Muscle of back (tissue), 11 donors: ENCODE results near the gene INO80E. TPM values are rescaled to one million over a fixed set of nuclear protein-coding genes. Genes with fewer than 3 reads are reported as not detected.
A peak's percentile ranks its signal among the peaks of the same experiment; 100 is the strongest.
"Not testable (repeated sequence)": the region's sequence is repeated elsewhere in the genome, so short reads cannot be mapped to it uniquely, and the experiment has no call there.

Experiments
- DNase-seq, 3 donors: peaks; one replicate each; pipeline versions ENCODE4 v3.0.0 to v3.0.0-alpha.2; 2013
- polyA plus RNA-seq, 10 donors: library from polyadenylated mRNA; unstranded; fragments of 120-200 nt; gene quantifications; one replicate each; pipeline ENCODE4 v1.2.1, GENCODE V29; 2013; ENCODE audit not compliant: insufficient read length in 10 of 10

The INO80E gene
- polyA plus RNA-seq, 10 donors = 26.6 to 41.4 (median 30.4) TPM

DNA sequence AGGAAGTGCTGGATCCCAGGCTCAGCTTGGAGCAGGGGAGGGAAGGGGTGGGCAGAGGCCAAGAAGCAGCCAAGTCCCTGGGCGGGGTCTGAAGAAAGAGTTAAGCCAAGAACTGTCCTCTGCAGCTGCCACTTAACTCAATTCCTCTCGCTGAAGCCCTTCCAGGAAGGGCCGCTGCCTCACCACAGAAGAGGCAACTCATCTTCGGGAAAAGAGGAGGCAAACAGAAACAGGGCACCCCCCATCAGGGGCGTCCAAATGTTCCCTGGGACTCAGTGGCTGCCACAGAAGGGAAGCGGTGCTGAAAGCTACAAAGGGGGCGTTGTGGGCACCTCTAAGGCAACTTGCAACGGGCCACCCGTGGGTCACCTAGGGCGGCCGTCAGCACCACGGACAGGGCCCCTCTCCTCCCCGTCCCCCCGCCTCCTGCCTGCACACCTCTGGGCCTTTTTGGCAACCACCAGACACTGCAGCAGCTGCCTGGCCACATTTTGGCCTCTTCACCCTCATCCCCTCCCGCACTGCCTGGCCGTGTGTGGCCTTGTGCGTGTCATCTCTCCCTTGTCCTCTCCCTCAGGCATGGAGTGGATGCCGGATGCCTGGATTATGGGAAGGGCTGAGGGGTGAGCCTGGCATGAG, 32.5 kb downstream of the INO80E start:
- DNase-seq = peak in 2 of 3 donors; percentile 46 to 61

DNA sequence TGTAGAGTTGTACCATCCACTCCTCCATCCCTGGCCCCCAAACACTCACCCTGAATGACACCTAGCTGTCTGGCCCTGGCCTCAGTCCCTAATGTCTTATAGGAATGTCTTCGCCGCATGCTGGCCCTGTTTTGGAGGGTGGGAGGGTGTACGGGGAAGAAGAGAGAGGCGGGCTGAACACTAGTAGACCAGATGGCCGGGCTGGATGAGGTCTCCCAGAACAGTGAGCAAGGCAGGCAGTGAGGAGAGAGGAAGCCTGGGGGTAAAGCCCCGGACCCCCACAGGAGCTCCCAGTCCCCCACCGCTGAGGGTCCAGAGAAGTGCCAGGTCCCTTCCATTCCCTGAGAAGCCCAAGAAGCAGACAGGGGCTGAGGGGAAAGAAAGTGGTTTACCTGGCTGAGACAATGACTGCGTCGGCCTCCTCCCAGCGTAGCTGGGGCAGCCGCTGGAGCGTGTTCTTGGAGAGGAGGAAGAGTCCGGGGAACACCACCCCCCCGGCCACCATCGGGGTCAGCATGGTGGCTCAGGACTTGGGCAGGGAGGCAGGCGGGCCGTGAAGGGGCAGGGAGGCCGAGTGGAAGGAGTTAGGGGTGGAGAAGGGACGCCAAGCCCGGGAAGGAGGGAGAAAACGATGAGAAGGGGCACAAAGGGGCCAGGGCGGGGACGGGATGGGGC, 34.1 kb downstream of the INO80E start:
- DNase-seq = no peak

DNA sequence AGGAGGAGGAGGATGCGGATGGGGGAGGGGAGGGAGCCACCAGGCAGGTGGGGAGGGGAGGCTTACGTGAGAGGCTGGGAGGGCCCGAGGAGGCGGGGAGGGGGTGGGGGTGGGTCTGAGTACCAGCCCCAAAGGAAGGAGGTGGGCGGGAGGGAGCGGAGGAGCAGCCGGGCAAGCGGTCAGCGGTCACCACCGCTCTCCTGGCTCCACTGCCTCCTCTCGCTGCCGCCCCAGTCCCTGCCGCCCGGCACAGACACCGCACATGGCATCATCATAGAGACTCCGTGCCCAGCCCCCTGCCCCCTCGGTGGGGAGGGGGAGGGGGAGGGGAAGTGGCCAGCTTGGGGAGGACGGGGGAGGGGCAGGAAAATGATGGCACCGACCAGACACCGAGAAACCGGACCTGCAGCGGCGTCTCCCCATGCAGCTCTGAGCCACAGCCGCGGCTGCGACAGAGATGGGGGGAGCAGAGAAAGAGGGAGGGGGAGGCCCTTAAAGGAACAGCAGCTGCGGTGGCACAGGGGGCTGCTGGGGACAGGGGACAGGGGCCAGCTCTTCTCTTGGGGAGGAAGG, 34.9 kb downstream of the INO80E start, which contains the start of gene TLCD3B:
TLCD3B (minus strand) TSS at position 431 of the 573 bp plus-strand sequence. CDS start 744 bp downstream, outside the sequence.
- DNase-seq = no peak

DNA sequence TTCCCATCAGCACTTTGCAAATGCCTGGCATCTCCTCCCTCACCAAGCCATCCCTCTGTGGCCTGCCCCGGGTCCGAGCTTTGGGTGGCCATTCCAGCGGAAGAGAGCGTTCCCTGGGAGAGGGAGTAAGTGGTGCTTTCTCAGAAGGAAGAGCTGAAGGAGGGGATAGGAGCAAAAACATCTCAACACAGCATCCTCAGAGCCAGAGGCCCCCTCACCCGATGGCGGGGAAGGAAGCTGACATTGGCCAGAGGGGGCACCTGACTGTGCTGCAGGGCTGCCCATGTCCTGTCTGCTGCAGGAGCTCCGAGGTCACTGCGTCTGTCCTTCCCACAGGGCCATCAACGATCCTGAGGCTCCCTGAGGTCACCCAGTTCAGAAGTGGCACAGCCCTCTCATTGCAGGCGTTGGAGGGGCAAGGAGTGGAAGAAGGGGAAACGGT, 35.5 kb downstream of the INO80E start:
- no peak for DNase-seq

DNA sequence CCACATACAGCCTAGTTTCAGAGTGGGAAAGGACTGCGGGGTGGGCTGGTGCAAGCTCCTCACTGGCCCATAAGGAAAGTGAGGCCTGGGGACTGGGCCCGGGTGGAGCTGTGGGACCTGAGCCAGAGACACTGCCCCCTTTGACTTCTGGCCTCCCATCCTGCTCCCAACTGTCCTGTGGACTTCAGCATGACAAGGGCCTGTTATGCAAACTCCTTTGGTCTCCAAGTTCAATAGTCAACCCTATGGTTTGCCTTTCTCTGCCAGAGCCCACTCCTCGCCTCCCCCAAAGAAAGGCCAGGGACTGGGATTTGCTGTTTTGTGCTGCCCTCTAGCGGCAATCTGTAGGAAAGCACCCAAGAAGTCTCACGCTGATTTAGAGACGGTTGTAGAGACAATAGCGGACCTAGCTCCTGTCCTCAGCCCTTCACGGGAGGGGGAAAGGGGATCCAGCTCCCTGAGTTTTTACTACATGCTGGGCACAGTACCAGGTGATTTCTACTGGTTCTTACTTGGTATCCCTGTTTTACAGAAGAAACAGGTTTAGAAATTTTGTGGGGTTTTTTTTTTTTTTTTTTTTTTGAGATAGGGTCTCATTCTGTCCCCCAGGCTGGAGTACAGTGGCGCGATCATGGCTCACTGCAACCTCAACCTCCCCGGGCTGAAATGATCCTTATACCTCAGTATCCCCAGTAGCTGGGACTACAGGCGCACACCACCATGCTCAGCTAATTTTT, 36.2 kb downstream of the INO80E start:
- DNase-seq = peak in 2 of 3 donors; percentile 50

DNA sequence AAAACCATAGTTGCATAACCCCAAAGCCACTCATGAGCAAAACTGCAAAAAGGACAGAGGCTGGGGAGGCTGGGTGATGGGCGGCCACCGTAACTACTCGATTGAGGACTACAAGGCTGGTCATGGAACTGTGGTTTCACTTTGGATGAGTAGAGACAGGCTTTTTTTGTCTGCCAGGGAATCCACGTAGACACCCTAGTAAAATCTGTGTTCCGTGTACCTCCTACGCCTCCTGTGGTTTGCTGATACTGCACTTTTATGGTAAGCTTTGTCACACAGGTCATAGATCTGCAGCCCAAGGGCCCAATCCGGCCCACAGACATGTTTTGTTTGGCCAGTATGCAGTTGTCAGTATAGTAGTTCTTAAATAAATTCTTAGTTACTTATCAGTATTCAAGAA, 37.2 kb downstream of the INO80E start:
- DNase-seq = no peak

DNA sequence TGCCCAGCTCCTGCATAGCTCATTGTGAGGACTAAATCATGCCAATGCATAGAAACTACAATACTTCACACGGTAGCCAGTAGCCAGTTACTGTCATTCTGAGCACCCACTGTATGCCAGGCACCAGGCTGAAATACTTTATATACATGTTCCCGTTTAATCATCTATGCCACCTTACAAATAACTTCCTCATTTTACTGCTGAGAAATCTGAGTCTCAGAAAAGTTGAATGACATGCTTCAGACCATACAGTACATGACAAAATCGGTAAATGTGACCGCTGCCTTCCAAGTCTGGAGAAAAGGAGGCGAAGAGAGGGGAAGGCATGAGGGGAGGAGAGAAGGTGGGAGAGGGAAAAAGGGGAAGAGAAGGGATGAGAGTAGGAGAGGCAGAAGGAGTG, 44.2 kb downstream of the INO80E start:
- DNase-seq = no peak

DNA sequence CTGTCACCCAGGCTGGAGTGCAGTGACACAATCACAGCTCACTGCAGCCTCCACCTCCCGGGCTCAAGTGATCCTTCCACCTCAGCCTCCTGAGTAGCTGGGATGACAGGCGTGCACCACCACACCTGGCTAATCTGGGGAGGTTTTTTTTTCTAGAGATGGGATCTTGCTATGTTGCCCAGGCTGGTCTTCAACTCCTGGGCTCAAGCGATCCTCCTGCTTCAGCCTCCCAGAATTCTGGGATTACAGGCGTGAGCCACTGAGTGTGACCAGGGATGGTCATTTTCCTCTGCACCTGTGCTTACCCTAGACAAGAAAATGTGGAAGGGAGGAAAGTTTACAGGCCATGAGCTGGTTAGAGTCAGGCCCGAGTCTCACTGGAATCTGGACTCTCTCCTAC, 44.6 kb downstream of the INO80E start:
- not testable (repeated sequence) for DNase-seq

DNA sequence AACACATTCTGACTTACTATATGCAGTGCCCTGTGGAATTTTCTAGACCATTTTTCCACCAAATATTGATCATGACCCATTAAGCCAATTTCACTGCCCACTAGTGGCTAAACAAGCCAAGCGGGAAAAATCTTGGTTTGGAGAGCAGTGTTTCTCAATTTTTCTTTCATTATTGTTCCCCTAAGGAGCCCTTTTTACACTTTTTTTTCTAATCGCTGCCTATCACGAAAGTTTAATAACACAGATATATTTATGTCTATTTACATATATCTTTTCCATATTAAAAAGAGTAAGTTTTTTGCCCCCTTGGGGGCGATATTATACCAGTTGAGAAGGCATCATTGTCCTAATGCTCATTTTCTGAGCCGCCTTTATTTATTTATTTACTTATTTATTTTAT, 45.8 kb downstream of the INO80E start:
- DNase-seq = peak in 1 of 3 donors; percentile 45

DNA sequence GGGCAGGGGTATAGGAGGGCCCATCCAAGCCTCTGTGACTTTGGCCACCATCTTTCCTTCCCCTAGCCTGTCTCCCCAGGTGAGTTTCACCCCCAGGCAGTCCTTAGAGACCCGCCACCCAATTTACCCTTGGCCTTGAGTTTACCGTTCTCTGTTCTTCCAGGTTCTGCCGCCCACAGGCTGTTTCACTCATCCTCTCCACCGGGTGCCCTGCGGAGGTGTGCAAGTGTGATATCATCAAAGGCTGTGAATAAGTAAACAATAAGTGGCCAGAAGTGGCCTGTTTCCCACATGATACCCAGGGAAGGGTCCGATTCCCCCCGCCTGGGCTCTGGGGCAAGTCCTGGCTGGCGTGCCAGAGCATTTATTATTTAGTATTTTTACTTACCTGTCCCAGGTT, 50.1 kb downstream of the INO80E start:
- DNase-seq = no peak

DNA sequence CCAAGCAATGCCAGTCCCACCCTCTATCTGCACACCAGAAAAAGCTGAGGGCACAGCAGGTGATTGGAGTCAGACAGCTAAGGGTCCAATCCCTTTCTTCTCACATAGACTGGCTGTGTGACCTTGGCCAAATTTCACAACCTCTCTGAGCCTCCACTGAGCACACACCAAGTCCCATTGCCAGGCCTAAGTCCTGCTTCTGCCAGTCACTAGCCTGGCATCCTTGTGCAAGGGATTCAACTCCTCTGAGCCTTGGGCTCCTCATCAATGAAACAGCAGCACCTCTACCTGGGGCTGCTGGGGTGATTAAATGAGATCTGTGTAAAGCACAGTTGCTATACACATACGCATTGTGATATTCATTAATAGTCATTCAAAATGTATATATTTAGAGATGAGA, 50.5 kb downstream of the INO80E start:
- DNase-seq = no peak

DNA sequence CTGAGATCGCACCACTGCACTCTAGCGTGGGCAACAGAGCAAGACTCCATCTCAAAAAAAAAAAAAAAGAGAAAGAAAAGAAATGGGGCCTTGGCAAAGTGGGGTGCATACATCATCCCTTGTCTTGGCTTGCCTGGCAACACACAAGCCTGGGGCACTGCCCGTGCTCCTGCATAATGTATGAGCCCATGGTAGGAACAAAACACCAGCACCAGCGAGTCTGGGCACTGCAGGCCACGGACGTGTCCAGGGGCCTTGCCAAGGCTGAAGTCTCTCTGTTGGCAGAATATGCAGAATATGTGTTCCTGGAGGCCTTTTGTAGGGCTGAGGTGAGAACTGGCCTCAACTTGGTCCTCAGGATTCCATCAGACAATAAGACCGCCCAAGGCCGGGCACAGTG, 53.8 kb downstream of the INO80E start:
- DNase-seq = no peak

DNA sequence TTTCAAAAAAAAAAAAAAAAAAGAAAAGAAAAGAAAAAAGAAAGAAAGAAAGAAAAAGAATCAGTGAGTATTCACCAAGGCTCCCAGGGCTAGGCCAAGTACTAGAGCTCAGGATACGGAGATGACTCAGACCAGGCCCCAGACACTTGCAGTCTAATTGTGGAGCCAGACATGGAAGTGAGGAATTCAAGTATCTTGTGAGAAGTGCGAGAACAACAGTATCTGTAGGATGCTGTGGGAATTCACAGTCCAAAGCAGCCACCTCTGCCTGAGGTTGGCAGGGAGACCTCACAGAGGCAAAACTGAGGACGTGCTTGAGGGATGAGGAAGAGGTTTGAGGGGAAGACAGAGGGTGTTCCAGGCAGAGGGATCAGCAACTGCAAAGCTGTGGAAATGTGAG, 55.5 kb downstream of the INO80E start:
- DNase-seq = no peak

DNA sequence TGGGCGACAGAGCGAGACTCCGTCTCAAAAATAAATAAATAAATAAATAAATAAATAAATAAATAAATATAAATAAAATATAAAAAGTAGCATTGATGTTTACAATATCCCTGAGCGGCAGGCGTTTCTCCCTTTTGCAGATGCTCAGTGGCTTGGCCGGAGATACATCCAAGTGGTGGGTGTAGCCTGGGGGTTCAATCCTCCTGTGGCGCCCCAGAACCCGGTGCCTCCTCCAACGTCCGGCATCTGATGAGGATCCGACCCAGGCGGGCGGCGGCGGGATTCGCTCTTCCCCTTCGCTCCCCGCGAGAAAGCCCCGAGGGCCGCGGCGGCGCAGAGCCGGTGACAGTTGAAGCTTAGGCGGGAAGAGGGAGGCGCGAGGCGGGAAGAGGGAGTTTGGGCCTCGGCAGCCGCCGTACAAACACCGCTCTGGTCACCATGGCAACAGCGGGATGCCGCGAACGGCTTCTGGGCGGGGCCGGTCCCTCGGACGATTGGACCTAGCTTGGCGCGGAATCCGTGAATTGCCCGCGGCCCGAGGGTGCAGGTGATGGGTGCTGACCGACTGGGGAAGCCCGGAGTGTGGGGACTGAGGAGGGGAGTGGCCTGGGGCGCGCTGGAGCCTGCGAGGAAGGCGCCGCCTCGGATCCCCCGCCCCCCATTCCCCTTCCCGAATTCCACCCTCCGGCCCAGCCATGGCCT, 56.8 kb downstream of the INO80E start:
- DNase-seq = peak; percentile 90 to 97 (median 93)

DNA sequence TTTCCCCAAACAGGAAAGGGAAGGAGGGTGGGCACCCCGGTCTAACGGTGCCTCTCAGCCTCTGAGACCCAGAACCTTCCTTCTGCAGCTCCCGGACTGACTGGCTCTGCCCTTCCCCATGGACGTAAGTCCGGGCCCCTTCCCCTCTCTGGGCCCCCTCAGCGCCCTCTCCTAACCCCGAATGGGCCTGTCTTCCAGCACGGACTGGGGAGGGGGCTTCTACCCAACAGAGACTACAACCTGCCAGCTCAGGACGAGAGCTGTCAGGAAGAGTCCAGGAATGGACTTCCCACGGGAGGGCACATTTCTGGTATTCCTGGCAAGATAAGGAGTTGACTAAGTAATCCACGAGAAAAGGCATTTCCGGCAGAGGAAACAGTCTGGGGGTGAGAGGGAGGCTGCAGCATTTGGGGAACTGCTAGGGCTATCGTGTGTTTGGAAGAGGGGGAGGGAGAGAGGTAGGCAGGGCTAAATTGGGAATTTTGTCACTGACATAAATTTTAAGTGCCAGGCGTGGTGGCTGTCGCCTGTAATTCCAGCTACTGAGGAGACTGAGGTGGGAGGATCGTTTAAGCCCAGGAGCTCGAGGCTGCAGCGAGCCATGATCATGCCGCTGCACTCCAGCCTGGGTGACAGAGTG, 57.5 kb downstream of the INO80E start:
- DNase-seq = no peak

DNA sequence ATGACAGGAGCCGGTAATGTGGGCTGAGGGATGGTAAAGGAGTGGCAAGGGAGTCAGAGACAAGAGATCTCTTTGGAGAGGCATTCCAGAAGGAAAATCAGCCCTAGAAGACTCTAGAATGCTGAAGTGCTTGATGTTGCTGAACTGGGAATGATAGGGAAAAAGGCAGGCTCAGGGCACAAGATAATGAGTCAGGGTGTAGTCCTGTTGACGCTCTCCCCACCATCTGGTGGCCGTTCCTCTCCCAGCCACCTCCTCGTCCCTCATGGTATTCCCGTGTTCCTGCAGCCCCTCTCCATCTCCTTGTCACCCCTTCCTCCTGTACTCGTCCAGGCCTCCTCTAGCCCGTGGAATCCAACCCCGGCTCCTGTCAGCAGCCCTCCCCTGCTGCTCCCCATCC, 58.4 kb downstream of the INO80E start:
- no peak for DNase-seq

DNA sequence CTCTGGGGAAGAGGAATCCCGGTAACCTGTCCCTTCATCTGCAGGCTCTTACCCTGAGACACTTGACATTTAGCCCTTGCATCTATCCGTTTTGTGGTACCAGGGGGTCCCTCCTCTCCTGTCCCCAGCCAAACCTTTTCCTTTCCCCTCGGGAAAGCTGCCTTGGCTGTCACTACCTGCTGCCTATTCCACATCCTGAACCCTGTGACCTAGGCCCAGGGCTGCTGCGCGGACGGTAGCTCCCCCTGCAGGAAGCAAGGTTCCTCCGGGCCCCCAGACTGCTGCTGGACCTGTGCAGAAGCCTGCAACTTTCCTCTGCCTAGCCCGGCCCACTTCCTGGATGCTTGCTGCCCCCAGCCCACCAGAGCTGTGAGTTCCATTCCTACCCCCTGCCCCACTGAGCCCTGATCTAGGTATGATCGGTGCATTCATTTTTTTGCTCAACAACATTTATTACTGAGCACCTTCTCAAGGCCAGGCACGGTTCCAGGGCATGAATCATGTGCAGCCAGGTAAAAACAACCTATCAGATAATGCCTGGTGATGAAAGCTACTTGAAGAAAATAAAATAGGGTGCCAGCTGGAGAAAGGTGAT, 59.0 kb downstream of the INO80E start:
- DNase-seq = no peak
